CD4-positive, alpha-beta T cell treated with Interleukin-6 for 4 hours (primary cell): ENCODE measurements around the gene RUFY3.
"Not testable (repeated sequence)": the region's sequence is repeated elsewhere in the genome, so short reads cannot be mapped to it uniquely, and the experiment has no call there.

Experiments used
- DNase-seq: peaks from one replicate; pipeline ENCODE4 v3.0.0-alpha.2; 2020; ENCODE audit warnings: mixed read lengths

RUFY3 gene

GRCh38 chr4:70721747-70722146 lies at the start of gene RUFY3:
RUFY3 (plus strand) TSS chr4:70721964; CDS start chr4:70722574, 610 bp downstream.
- no peak for DNase-seq

DNA sequence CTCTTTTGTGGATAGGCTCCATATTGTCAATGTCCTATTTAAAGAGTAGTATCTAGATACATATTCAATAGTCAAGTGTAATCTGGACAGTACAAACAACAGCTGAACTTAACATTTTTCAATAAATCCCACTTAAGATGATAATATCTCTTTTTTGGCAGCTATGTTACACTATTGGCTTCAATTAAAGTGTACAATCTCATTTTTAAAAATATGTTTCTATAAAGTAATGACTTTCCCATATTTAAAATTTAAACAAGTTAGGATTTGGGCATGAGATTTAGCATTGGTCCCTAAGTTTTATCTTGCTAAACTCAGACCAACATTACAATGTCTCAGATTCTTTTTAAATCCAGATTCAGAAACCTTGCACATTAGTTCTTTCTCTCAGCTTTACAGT lies 47.6 kb upstream of the RUFY3 start:
- no peak for DNase-seq

GRCh38 chr4:70674731-70675130 lies 47.0 kb upstream of the RUFY3 start:
- no peak for DNase-seq

DNA sequence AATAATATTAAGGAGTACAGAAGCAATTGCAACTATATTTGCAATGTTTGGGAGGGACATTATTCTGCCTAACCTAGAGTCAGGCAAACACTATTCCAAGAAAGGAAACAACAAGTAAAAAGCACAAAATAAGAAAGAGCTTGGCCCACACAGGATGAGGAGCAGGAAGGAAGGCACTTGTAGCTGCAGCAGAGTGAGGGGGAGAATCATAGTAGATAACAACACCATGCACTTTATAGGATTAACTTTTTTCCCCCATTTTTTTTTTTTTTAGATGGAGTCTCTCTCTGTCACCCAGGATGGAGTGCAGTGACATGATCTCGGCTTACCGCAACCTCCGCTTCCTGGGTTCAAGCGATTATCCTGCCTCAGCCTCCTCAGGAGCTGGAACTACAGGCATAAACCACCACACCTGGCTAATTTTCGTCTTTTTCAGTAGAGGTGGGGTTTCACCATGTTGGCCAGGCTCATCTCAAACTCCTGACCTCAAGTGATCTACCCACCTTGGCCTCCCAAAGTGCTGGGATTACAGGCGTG lies 45.1 kb upstream of the RUFY3 start:
- no peak for DNase-seq

GRCh38 chr4:70678383-70678999 lies 43.3 kb upstream of the RUFY3 start:
- no peak for DNase-seq

DNA sequence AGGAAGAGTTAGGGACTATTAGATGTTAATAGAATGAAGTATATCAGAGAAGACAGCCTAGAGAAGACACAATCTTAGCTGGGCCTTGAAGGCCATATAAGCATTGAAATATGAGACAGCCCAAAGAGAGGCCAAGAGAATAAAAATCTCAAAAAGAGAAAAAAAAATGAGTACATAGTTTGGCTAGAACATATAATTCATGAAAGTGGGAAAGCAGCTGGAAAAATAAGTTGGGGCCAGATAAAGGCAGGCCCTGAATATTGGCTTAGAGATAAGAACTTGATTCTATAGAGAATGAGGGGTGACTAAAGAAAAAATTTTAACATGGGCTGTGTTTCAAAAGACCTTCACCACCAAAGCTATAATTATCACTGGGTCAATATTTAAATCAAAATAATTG lies 40.8 kb upstream of the RUFY3 start:
- no peak for DNase-seq

DNA sequence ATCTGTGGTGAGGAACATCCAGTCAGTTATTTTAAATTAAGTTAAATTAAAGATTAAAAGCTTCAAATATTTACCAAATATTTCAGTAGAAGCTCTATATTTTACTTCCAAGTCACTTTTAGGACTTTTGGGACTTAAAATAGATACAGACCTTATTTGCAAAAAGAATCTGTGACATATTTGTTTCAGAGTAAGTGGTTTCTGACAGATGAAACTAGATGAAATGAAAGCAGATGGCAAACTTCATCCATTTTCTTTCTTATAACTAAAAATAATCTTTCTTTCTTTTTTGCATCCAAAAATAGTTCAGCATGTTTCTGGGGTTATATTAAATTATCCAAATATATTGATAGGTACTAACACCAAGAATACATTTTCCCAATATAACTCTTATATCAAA lies 40.1 kb upstream of the RUFY3 start:
- no peak for DNase-seq

- DNase-seq, result not testable (repeated sequence)
Measured at GRCh38 chr4:70682142-70682541, 39.6 kb upstream of the RUFY3 start.

DNA sequence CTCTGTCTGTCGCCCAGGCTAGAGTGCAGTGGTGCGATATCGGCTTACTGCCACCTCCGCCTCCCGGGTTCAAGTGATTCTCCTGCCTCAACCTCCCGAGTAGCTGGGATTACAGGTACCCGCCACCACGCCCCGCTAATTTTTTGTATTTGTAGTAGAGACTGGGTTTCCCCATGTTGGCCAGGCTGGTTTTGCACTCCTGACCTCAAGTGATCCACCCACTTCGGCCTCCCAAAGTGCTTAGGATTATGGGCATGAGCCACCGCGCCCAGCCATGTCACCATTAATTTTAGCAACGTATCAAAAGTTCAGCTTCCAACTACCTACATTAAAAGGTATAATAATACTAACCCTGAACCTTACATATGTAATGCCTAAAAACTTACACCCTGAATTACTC lies 34.4 kb upstream of the RUFY3 start:
- peak; percentile 4 for DNase-seq

GRCh38 chr4:70687821-70688794 lies 33.7 kb upstream of the RUFY3 start, which contains the start of gene UTP3:
UTP3 (plus strand) TSS chr4:70688532; CDS start chr4:70688678, 146 bp downstream.
- DNase-seq, result peak; percentile 94

GRCh38 chr4:70688795-70689231 lies 33.0 kb upstream of the RUFY3 start:
- DNase-seq, result peak; percentile 12

DNA sequence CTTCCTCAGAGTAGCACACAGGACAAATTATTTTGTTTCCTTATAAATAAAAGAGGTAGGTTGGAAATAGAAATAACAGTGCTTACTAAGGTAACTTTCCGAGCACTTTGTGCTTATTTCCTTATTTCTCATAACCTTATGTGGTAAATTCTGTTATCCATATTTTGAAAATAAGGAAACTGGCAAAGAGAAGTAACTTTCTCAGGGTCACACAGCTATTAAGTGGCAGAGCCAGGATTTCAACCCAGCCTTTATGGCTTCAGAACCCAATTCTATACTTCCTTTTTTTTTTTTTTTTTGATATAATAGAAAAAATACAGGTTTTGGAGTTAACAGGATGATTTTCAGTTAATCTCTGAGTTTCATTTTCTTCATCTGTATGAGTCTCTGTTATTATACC lies 30.1 kb upstream of the RUFY3 start:
- no peak for DNase-seq

- DNase-seq, result not testable (repeated sequence)
Measured at GRCh38 chr4:70694633-70695032, 27.1 kb upstream of the RUFY3 start.

DNA sequence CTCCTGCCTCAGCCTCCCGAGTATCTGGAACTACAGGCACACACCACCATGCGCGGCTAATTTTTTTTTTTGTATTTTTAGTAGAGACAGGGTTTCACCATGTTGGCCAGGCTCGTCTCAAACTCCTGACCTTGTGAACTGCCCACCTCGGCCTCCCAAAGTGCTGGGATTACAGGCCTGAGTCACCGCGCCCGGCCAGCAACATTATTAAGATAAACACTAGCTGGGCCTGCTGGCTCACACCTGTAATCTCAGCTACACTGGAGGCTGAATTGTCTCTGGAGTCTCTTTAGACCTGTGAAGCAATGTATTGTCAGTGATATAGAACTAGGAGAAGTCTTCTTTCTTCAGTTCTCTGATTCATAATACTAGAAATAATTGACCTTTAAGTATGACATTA lies 23.3 kb upstream of the RUFY3 start:
- DNase-seq, result not testable (repeated sequence)

DNA sequence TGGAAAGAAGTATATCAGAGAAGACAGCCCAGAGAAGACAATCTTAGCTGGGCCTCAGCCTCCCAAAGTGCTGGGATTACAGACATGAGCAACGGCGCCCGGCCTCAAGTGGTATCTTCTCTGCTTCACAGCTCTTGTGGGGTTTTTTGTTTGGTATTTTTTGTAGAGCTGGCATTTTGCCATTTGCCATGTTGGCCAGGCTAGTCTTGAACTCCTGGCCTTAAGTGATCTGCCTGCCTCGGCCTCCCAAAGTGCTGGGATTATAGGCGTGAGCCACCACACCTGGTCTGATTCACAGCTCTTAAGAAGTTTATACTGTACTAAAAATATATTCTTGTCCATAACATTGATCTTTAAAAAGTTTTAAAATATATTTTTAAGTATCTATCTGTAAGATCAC lies 21.1 kb upstream of the RUFY3 start:
- no peak for DNase-seq

- no peak for DNase-seq
Measured at GRCh38 chr4:70701271-70701670, 20.5 kb upstream of the RUFY3 start.

DNA sequence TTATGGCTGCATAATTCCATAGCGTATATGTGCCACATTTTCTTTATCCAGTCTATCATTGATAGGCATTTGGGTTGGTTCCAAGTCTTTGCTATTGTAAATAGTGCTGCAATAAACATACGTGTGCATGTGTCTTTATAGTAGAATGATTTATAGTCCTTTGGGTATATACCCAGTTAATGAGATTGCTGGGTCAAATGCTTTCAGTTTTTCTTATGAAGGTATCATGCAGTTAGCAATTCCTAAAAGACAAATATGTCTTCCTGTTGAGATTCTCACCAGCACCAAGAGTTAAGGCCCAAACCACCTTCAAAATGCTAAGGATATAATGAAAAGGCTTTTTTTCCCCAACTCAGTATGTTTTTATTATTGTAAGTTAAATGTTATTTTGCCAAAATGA lies 19.2 kb upstream of the RUFY3 start:
- not testable (repeated sequence) for DNase-seq

DNA sequence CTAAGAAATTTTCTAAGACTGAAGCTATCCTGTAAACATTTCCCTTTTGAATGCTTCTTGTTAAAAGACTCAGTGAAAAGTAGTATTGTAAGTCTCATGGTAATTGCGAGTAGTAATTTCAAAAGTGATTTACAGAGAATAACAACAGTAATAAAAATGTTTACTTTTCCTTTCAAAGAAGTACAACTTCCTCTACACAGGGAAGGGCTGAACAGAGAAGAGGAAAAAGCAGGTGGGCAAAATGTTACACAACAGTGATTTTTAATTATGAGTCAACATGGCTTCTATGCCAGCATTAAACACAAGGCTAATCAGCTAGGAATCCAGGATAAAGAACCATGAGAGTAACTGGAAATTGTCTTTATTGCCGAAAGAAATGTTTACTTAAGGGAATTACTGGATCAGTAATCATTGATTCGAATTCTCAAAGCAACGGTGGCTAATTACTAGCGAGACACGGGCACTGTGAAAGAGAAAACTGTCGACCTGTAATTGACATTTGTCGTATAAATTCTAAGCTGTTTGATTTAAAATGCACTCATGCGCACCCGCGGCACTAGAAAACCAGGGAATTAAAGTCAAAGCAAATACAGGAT lies 18.0 kb upstream of the RUFY3 start:
- no peak for DNase-seq

DNA sequence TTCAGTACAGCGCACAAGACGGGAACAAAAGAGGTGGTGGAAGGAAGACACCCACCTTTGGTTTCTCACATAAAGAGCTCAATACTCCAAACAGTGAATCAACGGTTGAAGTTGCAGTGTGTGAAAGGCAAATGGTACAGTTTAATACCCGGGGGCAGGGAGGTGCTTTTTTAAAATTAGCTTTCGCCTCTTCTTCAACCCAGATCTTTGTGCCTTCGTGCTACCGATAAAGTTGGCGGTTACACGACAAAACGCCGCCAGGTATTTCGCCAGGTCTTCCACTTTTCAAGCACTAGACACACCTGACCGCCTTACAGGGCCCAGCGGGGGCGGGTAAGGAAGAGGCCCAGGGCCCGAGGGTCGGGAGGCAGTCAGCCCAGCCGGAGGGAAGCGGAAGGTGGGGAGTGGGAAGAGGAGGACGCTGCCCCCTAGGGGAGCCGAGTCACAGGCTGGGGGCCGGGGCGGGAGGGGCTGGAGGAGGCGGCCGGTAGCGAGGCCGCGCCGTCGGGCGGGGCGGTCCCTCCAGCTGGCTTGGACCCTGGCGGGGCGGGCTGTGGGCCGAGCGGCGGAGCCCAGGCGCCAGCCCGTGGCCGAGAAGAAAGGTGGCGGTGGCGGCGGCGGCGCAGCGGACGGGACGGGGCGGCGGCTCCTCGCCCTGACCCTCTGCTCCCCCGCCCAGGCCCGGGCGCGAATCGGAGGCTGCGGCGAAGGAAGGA lies 17.4 kb upstream of the RUFY3 start:
- peak; percentile 71 for DNase-seq

DNA sequence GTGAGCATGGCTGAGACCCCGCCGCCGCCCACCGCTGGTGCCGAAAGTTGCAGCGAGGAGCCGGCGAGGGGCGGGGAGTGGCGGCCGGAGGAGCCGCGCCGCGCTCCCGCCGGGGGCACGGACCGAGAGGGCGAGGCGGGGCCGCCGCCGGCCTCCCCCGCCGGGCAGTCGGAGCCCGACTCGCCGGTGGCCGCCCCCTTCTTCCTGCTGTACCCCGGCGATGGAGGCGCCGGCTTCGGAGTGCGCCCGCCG lies 16.9 kb upstream of the RUFY3 start:
- DNase-seq, result no peak

DNA sequence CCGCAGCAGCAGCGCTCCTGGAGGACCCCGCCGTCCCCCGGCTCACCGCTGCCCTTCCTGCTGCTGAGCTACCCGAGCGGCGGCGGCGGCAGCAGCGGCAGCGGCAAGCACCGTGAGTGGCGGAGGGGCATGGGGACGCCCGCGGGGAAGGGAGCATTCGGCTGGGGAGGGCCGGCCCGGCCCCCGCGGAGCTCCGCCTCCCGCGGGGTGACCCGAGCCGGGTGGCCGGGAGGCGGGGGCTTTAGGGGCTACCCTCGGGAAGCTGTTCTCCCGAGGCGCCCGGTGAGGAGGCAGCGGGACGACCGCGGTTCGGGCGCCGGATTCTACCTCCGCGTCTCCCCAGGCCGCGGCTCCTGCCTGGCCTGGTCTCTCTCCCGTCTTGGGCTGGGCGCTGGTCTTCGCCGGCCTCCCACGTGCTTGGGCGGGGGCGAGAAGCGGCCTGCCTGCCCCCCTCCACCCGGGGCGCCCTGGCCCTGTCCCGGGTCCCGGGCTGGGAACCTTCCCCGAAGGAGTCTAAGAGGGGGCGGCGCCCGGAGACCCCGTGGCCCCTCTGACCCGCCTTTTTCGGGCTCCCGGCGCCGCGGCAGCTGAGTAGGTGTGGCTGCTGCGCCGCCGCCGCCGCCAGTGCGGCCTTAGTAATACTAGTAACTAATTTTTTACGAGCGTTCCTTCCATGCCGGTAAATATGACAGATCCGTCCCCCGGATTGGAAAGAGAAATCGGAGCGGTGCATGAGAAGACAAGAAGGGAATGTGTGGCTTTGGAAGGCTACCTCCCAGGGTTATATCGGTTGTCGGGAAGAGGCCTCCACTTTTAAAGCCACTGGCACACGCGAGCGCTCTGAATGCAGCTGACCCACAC lies 16.4 kb upstream of the RUFY3 start:
- peak; percentile 81 for DNase-seq

DNA sequence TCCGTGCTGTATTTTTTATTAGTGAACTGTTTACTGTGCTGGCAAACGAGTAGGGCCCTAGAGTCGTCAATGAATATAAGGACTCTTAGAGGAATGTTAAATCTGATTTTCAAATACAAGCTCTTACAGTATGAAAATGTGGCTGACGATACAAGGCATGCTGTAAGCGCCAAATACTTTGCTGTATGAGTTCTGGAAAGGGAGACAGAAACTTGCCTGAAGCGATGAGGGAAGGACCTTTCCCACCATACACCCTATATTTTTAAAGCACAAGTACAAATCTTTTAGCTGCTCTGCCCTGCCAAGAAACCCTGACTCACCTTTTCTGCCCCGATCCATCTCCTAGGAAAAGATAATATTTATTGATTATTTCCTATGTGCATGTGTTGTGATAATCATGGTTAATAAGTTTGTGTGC lies 15.7 kb upstream of the RUFY3 start:
- no peak for DNase-seq
